SU-DHL-6 (cell line): ENCODE measurements around the gene EXD3.

Source experiments
- CTCF ChIP-seq: fragments of 200-600 bp; sonication (generic); IDR thresholded peaks from one replicate; pipeline ENCODE4 v1.5.1; 2017; ENCODE audit warnings: antibody characterized with exemption, mild to moderate bottlenecking, low read length, moderate library complexity; ENCODE audit not compliant: insufficient read depth, poor library complexity, severe bottlenecking
- EZH2phosphoT487 ChIP-seq: fragments of 200-600 bp; sonication (generic), shearing (Covaris generic); conservative IDR thresholded peaks from 2 replicates; pipeline ENCODE4 v1.6.1; 2018; ENCODE audit warnings: mild to moderate bottlenecking, antibody characterized with exemption, low read length, moderate library complexity, mixed read lengths

- TF ChIP-seq CTCF (no peak), EZH2phosphoT487 (no peak)
Measured at GRCh38 chr9:137281345-137282116, 141.4 kb downstream of the EXD3 start.
